ENCODE measurements around the gene ULK1.
"Not testable (repeated sequence)": the region's sequence is repeated elsewhere in the genome, so short reads cannot be mapped to it uniquely, and the experiment has no call there.

DNA sequence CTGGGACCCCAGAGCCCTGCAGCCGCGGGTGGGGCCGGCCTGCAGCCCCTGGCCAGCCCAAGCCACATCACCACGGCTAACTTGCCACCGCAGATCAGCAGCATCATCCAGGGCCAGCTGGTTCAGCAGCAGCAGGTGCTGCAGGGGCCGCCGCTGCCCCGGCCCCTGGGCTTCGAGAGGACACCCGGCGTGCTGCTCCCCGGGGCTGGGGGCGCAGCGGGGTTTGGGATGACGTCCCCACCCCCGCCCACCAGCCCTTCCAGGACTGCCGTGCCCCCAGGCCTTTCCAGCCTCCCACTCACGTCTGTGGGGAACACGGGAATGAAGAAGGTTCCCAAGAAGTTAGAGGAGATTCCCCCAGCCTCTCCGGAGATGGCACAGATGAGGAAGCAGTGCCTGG lies 66.9 kb downstream of the ULK1 start:
- TF ChIP-seq, protein P1, sequence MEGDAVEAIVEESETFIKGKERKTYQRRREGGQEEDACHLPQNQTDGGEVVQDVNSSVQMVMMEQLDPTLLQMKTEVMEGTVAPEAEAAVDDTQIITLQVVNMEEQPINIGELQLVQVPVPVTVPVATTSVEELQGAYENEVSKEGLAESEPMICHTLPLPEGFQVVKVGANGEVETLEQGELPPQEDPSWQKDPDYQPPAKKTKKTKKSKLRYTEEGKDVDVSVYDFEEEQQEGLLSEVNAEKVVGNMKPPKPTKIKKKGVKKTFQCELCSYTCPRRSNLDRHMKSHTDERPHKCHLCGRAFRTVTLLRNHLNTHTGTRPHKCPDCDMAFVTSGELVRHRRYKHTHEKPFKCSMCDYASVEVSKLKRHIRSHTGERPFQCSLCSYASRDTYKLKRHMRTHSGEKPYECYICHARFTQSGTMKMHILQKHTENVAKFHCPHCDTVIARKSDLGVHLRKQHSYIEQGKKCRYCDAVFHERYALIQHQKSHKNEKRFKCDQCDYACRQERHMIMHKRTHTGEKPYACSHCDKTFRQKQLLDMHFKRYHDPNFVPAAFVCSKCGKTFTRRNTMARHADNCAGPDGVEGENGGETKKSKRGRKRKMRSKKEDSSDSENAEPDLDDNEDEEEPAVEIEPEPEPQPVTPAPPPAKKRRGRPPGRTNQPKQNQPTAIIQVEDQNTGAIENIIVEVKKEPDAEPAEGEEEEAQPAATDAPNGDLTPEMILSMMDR (IDR thresholded peaks at IDR 0.05 in 2 of 3, conservative IDR thresholded peaks at IDR 0.05 in 1 of 3; ENCODE audit: borderline replicate concordance in 1 of 3, insufficient read depth in 1 of 3, low read depth in 2 of 3, low read length in 2 of 3), result not testable (repeated sequence)
- not testable (repeated sequence) for TF ChIP-seq FOSL1 (IDR thresholded peaks at IDR 0.05; ENCODE audit: low read depth); SIN3A (IDR thresholded peaks at IDR 0.05; ENCODE audit: low read depth); TCF7L2 (IDR thresholded peaks at IDR 0.05; ENCODE audit: borderline replicate concordance, extremely low read depth, insufficient read depth, insufficient read length); ZNF274 (IDR thresholded peaks at IDR 0.05; ENCODE audit: low read depth, low read length); POLR2A (IDR thresholded peaks at IDR 0.05; ENCODE audit: borderline replicate concordance, extremely low read depth, insufficient read depth, insufficient read length)
- TF ChIP-seq, protein P2, sequence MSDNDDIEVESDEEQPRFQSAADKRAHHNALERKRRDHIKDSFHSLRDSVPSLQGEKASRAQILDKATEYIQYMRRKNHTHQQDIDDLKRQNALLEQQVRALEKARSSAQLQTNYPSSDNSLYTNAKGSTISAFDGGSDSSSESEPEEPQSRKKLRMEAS (IDR thresholded peaks at IDR 0.05), result not testable (repeated sequence)

Data from HCT116 (cell line).